HEK293T (cell line): ENCODE data around the gene NAALADL2.

ENCODE experiments used
- CTCF ChIA-PET: fragments of 350-600 bp; formaldehyde crosslinking; extraction: SDS; loops from one replicate; lab custom pipeline; 2021; ENCODE audit warnings: antibody characterized with exemption, inconsistent platforms; lab: Yijun Ruan, JAX
- POLR2A ChIA-PET: fragments of 350-600 bp; formaldehyde crosslinking; extraction: SDS; loops from one replicate; lab custom pipeline; 2020; ENCODE audit warnings: antibody characterized with exemption, inconsistent platforms; lab: Yijun Ruan, JAX
- DNase-seq: peaks from one replicate; pipeline ENCODE4 v3.0.0; 2012; ENCODE audit warnings: mixed read lengths; ENCODE audit errors: extremely low spot score
- ARNT ChIP-seq: fragments of 450-650 bp; IDR thresholded peaks from 2 replicates; pipeline ENCODE4 v1.6.1; 2017; ENCODE audit warnings: mild to moderate bottlenecking
- BHLHE40 ChIP-seq: fragments of 450-650 bp; IDR thresholded peaks from 2 replicates; pipeline ENCODE4 v1.6.1; 2016; ENCODE audit warnings: mild to moderate bottlenecking, moderate library complexity, borderline replicate concordance
- CTBP1 ChIP-seq: fragments of 450-650 bp; IDR thresholded peaks from 2 replicates; pipeline ENCODE4 v1.6.1; 2016; ENCODE audit warnings: borderline replicate concordance
- ELF4 ChIP-seq: fragments of 450-650 bp; IDR thresholded peaks from 2 replicates; pipeline ENCODE4 v1.6.1; 2017; ENCODE audit warnings: antibody characterized with exemption
- FOXA1 ChIP-seq: fragments of 450-650 bp; IDR thresholded peaks from 2 replicates; pipeline ENCODE4 v1.6.1; 2016; ENCODE audit warnings: mild to moderate bottlenecking
- FOXK2 ChIP-seq: fragments of 450-650 bp; IDR thresholded peaks from 2 replicates; pipeline ENCODE4 v1.6.1; 2016; ENCODE audit warnings: mild to moderate bottlenecking
- FOXM1 ChIP-seq: fragments of 450-650 bp; IDR thresholded peaks from 2 replicates; pipeline ENCODE4 v1.6.1; 2017; ENCODE audit warnings: mild to moderate bottlenecking, borderline replicate concordance
- HDGF ChIP-seq: fragments of 450-650 bp; IDR thresholded peaks from 2 replicates; pipeline ENCODE4 v1.6.1; 2017; ENCODE audit warnings: antibody characterized with exemption, borderline replicate concordance
- L3MBTL2 ChIP-seq: fragments of 450-650 bp; conservative IDR thresholded peaks from 2 replicates; pipeline ENCODE4 v1.6.1; 2016; ENCODE audit warnings: mild to moderate bottlenecking
- LEF1 ChIP-seq: fragments of 450-650 bp; IDR thresholded peaks from 2 replicates; pipeline ENCODE4 v1.6.1; 2017; ENCODE audit warnings: mild to moderate bottlenecking, borderline replicate concordance
- NFRKB ChIP-seq: fragments of 450-650 bp; IDR thresholded peaks from 2 replicates; pipeline ENCODE4 v1.6.1; 2016; ENCODE audit warnings: mild to moderate bottlenecking, moderate library complexity
- SP1 ChIP-seq: fragments of 450-650 bp; IDR thresholded peaks from 2 replicates; pipeline ENCODE4 v1.6.1; 2017
- SUZ12 ChIP-seq: fragments of 450-650 bp; IDR thresholded peaks from 2 replicates; pipeline ENCODE4 v1.6.1; 2016; ENCODE audit warnings: mild to moderate bottlenecking
- TARDBP ChIP-seq: fragments of 450-650 bp; IDR thresholded peaks from 2 replicates; pipeline ENCODE4 v1.6.1; 2016
- ZNF384 ChIP-seq: fragments of 450-650 bp; IDR thresholded peaks from 2 replicates; pipeline ENCODE4 v1.6.1; 2016
- TF ChIP-seq, protein P1 (sequence below): fragments of 450-650 bp; IDR thresholded peaks from 2 replicates; pipeline ENCODE4 v1.6.1; 2016

The NAALADL2 gene

DNA sequence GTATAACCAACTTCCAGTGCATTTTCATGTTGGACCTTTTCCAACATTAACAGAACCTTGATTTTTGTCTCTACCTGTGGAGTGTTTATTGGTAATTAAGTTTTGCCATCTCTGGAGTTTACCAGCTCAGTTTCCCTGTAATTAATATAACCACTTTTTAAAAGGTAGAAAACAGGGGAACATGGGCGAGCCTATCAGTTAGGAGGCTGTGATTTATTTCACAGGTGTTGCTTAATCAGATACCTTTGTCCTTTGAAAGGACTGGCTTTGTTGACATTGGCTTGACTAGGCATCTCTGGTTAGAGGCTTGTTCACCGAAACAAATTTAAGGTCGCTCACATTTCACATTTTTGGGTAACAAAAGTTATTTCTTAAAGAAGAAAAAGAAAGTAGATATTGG, 622 bp downstream of the NAALADL2 start:
- ChIA-PET POLR2A (no interaction called here), CTCF (no interaction called here)
- DNase-seq: no peak
- TF ChIP-seq FOXM1 (no peak), LEF1 (no peak), FOXA1 (no peak), ARNT (no peak), SUZ12 (no peak), HDGF (no peak), ELF4 (no peak), SP1 (no peak)

DNA sequence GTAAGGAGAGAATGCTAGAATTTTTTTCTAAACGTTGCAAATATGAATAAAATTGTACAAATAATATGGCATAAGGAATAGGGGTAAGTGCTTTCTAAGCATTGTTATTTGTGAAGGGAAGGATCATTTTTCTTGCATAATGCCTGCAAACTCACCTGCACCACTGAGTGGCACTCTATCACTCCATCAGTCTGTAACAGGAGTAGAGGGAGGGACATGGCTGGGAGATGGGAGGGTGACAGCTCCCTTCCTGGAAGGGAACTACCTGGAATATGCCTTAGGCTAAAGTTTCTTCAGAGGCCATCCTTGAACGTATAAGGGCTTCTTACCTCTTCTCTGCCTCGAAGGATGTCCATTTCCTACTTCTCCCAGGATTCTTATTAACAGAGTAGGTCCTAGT, 3.0 kb downstream of the NAALADL2 start:
- TF ChIP-seq, protein P1, sequence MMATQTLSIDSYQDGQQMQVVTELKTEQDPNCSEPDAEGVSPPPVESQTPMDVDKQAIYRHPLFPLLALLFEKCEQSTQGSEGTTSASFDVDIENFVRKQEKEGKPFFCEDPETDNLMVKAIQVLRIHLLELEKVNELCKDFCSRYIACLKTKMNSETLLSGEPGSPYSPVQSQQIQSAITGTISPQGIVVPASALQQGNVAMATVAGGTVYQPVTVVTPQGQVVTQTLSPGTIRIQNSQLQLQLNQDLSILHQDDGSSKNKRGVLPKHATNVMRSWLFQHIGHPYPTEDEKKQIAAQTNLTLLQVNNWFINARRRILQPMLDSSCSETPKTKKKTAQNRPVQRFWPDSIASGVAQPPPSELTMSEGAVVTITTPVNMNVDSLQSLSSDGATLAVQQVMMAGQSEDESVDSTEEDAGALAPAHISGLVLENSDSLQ: peak; percentile 70
- TF ChIP-seq ARNT (no peak), TARDBP (no peak)
- peak; percentile 41 for DNase-seq
- POLR2A ChIA-PET: no interaction called here
- CTCF ChIA-PET: no interaction called here

DNA sequence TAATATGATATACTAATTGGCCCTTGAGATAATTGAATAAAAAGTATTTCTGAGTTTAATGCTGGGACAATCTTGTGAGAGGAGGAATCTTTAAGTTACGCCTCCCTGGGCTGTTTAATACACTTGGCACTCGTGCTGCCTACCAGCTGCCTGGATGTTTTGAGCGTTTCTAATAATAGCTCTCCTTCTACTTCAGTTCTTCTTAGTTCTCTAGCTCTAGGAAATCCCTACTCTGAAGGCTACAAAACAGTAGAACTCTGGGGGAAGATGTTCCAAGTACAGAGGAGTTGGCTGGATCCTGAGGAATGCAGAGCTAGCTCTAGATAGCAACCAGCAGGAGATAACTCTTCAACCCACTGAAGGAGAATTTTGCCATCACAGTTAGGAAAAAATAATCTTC, 3.5 kb downstream of the NAALADL2 start:
- TF ChIP-seq FOXA1: no peak
- CTCF ChIA-PET: no interaction called here
- DNase-seq: no peak
- POLR2A ChIA-PET: no interaction called here

DNA sequence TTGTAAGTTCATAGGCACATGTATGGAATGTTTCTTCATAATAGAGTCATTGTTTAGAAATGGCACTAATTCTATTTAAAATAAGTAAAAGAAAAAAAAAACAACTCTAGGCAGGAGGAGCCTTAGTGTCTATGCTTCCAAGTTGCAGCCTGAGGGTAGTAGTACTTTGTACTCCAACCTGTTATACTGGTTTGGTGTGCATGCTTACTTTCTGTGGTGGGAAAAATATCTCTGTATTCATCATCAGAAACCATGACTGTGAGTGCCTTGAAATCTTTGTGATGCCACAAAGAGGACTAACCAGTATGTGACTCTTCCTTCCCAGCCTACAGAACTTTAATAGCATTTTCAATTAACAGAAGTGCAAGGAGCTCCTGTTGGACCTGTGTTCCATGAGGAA, 4.4 kb downstream of the NAALADL2 start:
- CTCF ChIA-PET: no interaction called here
- no peak for DNase-seq

DNA sequence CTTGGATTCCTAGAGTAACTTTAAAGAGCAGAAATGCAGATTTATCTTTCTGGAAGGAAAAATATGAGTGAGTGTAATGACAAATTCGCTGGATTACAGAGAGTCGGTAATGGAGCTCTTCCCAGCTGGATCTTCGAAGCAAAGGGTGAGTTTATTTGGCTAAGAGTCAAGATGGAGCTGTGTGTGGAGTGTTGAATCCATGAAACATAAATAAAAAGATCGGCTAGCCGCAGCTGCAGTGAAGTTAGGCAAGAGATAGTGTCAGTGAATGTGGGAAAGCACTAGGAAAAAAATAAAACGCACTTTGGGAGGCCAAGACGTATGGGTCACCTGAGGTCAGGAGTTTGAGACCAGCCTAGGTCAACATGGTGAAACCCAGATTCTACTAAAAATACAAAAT, 10.3 kb downstream of the NAALADL2 start:
- ChIA-PET CTCF (no interaction called here), POLR2A (no interaction called here)
- TF ChIP-seq FOXA1: no peak
- TF ChIP-seq ZNF384: no peak
- TF ChIP-seq TARDBP: no peak
- TF ChIP-seq L3MBTL2: no peak
- TF ChIP-seq CTBP1: no peak
- TF ChIP-seq SUZ12: no peak
- TF ChIP-seq FOXM1: no peak
- TF ChIP-seq FOXK2: no peak
- TF ChIP-seq NFRKB: no peak
- TF ChIP-seq, protein P1: no peak
- no peak for TF ChIP-seq ELF4
- TF ChIP-seq BHLHE40: no peak
- no peak for TF ChIP-seq ARNT
- no peak for TF ChIP-seq LEF1
- no peak for TF ChIP-seq HDGF
- TF ChIP-seq SP1: no peak
- no peak for DNase-seq

More for the DNA sequence above, 4.4 kb downstream of the NAALADL2 start:
- POLR2A ChIA-PET: no interaction called here
- TF ChIP-seq ARNT: no peak
- TF ChIP-seq TARDBP: no peak
- no peak for TF ChIP-seq SP1
- TF ChIP-seq FOXM1: no peak
- no peak for TF ChIP-seq BHLHE40
- TF ChIP-seq FOXA1: no peak
- no peak for TF ChIP-seq NFRKB
- TF ChIP-seq, protein P1: no peak
- no peak for TF ChIP-seq LEF1
- TF ChIP-seq ZNF384: no peak
- TF ChIP-seq ELF4: no peak
- no peak for TF ChIP-seq HDGF
- no peak for TF ChIP-seq SUZ12

DNA sequence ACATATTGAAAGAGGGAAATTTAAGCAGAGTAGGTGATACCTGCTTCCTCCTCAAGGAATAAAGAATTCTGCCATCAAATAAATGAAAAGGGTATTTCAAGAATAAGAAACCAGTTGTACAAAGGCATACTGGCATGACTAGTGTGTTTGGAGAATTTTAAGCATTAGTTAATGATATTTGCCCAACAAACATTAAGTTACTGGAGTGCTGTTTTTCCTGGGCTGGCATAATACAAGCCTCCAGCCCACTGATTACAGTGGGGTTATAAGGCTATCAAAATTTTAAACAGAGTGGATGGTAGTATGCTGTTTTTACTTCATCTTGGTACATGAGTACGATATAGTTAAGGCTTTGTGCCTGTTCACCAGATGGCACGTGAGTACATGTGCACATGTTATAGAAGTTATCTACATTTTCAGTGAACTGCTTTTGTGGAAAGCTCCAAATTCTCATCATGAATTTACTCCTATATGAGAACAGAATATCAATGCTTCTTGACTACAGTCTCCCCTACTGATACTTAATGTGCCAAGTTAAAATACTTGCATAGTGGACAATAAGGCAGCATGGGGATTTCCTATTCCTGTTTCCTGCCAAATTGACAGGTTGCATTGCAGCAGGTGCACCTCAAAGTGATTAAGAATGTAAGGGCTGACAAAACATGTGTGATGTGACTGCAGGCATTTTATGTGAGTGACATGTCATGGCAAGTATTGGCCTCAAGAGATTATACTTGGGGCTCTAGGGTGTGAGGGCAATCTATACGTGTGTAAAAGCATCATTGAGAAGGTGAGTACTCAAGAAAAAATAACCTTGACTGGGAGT, 14.9 kb downstream of the NAALADL2 start:
- POLR2A ChIA-PET: no interaction called here
- CTCF ChIA-PET: no interaction called here
- DNase-seq: no peak
- TF ChIP-seq TARDBP (no peak), BHLHE40 (no peak), FOXA1 (no peak), FOXM1 (no peak), SP1 (no peak), ARNT (no peak), ELF4 (no peak), LEF1 (no peak), L3MBTL2 (no peak), HDGF (no peak), CTBP1 (no peak), FOXK2 (no peak), SUZ12 (no peak), NFRKB (no peak), ZNF384 (no peak)
- TF ChIP-seq, protein P1: no peak
